T-cell (primary cell): Measurements from ENCODE around the gene NKG7. TPM values are rescaled to one million over a fixed set of nuclear protein-coding genes. Genes with fewer than 3 reads are reported as not detected.
"Not testable (repeated sequence)": the region's sequence is repeated elsewhere in the genome, so short reads cannot be mapped to it uniquely, and the experiment has no call there.

Experiments
- ATAC-seq, 4 experiments: fragments of 200-7000 bp in 3 of 4; fragments of 150-1000 bp in 1 of 4; cut with Tn5 transposase; replicated peaks in 1 of 4; 1 replicate in 3 of 4; 2 replicates in 1 of 4; pipeline ENCODE4 v1.10.0; 2021; ENCODE audit warnings: moderate library complexity in 3 of 4, mild to moderate bottlenecking in 2 of 4, moderate number of reproducible peaks in 1 of 4
- CTCF ChIA-PET, 2 donors: fragments of 300-600 bp; sonication (Branson Sonifier 250); formaldehyde crosslinking; loops; one replicate each; lab custom pipeline; 2022; ENCODE audit warnings: antibody characterized with exemption in 2 of 2; lab: Charles Lee
- POLR2A ChIA-PET, 2 donors: fragments of 300-600 bp; sonication (Branson Sonifier 250); formaldehyde crosslinking; loops; one replicate each; lab custom pipeline; 2022; ENCODE audit warnings: antibody characterized with exemption in 2 of 2; lab: Charles Lee
- DNase-seq, 35 experiments: peaks; one replicate each; pipeline versions ENCODE4 v3.0.0 to v3.0.0-alpha.2; 2013 to 2023
- H3K27ac ChIP-seq: one replicate; pipeline ENCODE4 v1.5.1; 2013; ENCODE audit warnings: low read length
- H3K27me3 ChIP-seq, 2 experiments: replicated peaks in 1 of 2; 1 replicate in 1 of 2; 2 replicates in 1 of 2; pipeline versions ENCODE4 v1.6.1 to v1.7.0; 2013; ENCODE audit warnings: low read length in 1 of 2, mixed read lengths in 1 of 2; ENCODE audit not compliant: control insufficient read depth in 2 of 2, insufficient read depth in 2 of 2; ENCODE audit errors: extremely low read depth in 1 of 2
- H3K36me3 ChIP-seq, 2 donors: 1 replicate in 1 of 2; 2 replicates in 1 of 2; pipeline versions ENCODE4 v1.6.1 to v1.7.0; 2013; ENCODE audit warnings: low read length in 1 of 2; ENCODE audit not compliant: control insufficient read depth in 2 of 2, insufficient read depth in 1 of 2; ENCODE audit errors: extremely low read depth in 1 of 2
- H3K4me1 ChIP-seq, 2 experiments: 1 replicate in 1 of 2; 2 replicates in 1 of 2; pipeline versions ENCODE4 v1.6.1 to v1.7.0; 2013; ENCODE audit warnings: low read length in 2 of 2, mixed read lengths in 1 of 2; ENCODE audit not compliant: insufficient read depth in 2 of 2, control insufficient read depth in 1 of 2; ENCODE audit errors: extremely low read depth in 1 of 2
- H3K4me3 ChIP-seq, 2 donors: 1 replicate in 1 of 2; 2 replicates in 1 of 2; pipeline versions ENCODE4 v1.5.1 to v1.7.0; 2013; ENCODE audit warnings: mild to moderate bottlenecking in 2 of 2, low read length in 1 of 2, moderate library complexity in 1 of 2; ENCODE audit not compliant: control insufficient read depth in 1 of 2; ENCODE audit errors: extremely low read depth in 1 of 2
- H3K9me3 ChIP-seq: 2 replicates; pipeline ENCODE4 v1.7.0; 2013
- H3K27ac Mint-ChIP-seq, 2 donors: one replicate each; pipeline ENCODE4 v1.8.0; 2020 to 2021; ENCODE audit warnings: mild to moderate bottlenecking in 2 of 2, mixed read lengths in 2 of 2
- H3K27me3 Mint-ChIP-seq, 2 donors: one replicate each; pipeline ENCODE4 v1.8.0; 2021 to 2022; ENCODE audit warnings: mixed read lengths in 2 of 2
- H3K36me3 Mint-ChIP-seq: one replicate; pipeline ENCODE4 v1.8.0; 2021; ENCODE audit warnings: mixed read lengths
- H3K4me1 Mint-ChIP-seq, 3 donors: one replicate each; pipeline ENCODE4 v1.8.0; 2020 to 2022; ENCODE audit warnings: mixed read lengths in 3 of 3, mild to moderate bottlenecking in 1 of 3
- H3K4me3 Mint-ChIP-seq, 3 donors: one replicate each; pipeline ENCODE4 v1.8.0; 2020 to 2022; ENCODE audit warnings: mild to moderate bottlenecking in 3 of 3, mixed read lengths in 3 of 3, moderate library complexity in 3 of 3
- H3K9me3 Mint-ChIP-seq, 3 donors: one replicate each; pipeline ENCODE4 v1.8.0; 2020 to 2022; ENCODE audit warnings: mixed read lengths in 3 of 3
- WGBS: methylation state at CpG from one replicate; pipeline ENCODE4 v1.1.5; 2013; ENCODE audit warnings: missing lambda C conversion rate; ENCODE audit not compliant: insufficient coverage; 5-methylcytosine and 5-hydroxymethylcytosine counted together
- total RNA-seq, 35 experiments: library from RNA in 6 of 35; stranded (reverse) in 6 of 35; fragments of 120-200 nt in 1 of 35; gene quantifications; one replicate each; pipeline versions ENCODE4 v1.2.1 to v1.2.4 and lab custom pipeline; 2013 to 2026

NKG7 gene
- total RNA-seq, 5 donors from 2014 or later (not counting 1 experiment from before 2014, with no cell fraction given): 42.9 to 356 (median 105) TPM

- ATAC-seq: no peak
- Histone ChIP-seq H3K36me3 (no peaks in the 10 kb centered on the region), H3K9me3 (peaks cover 2% of the 10 kb centered on the region), H3K27ac (no peak overlapping the region), H3K4me3 (no peak overlapping the region), H3K4me1 (no peaks in the 10 kb centered on the region), H3K27me3 (peaks cover 0 to 3% of the 10 kb centered on the region in 2 experiments)
- H3K27me3 Mint-ChIP-seq: peaks cover 3 to 5% of the 10 kb centered on the region in 2 donors
- WGBS: 86% methylated on average over 6 of the region's 9 CpGs
- ChIA-PET CTCF (no interaction called here), POLR2A (no interaction called here)
- peaks cover 13% of the 10 kb centered on the region for H3K36me3 Mint-ChIP-seq
- no peak overlapping the region for H3K27ac Mint-ChIP-seq
- no peak overlapping the region for H3K4me3 Mint-ChIP-seq
- peaks cover 6 to 20% (median 7%) of the 10 kb centered on the region in 3 donors for H3K9me3 Mint-ChIP-seq
- peaks cover 0 to 2% (median 0%) of the 10 kb centered on the region in 3 donors for H3K4me1 Mint-ChIP-seq
- no peak for DNase-seq
Observed at GRCh38 chr19:51402117-51402516, 29.7 kb upstream of the NKG7 start.

- H3K9me3 ChIP-seq, H3K4me1 Mint-ChIP-seq, ATAC-seq, POLR2A ChIA-PET, H3K27ac ChIP-seq, H3K4me3 ChIP-seq, H3K36me3 ChIP-seq, H3K27me3 ChIP-seq, H3K27me3 Mint-ChIP-seq, H3K27ac Mint-ChIP-seq, H3K4me3 Mint-ChIP-seq, DNase-seq: not testable (repeated sequence)
- Mint-ChIP-seq H3K36me3 (peaks cover 13% of the 10 kb centered on the region), H3K9me3 (peaks cover 6 to 20% (median 7%) of the 10 kb centered on the region in 3 donors)
- WGBS: 85% methylated on average over 4 of the region's 7 CpGs
- CTCF ChIA-PET: interaction anchor here in 1 of 2 donors (0.7 kb wide), 1 partner anchor 19 kb away, joined by 6 read pairs; no protein-coding TSS in a partner anchor
- H3K4me1 ChIP-seq: peaks cover 0 to 10% of the 10 kb centered on the region in 2 experiments
Observed at GRCh38 chr19:51399936-51400335, 27.5 kb upstream of the NKG7 start.

GRCh38 chr19:51399231-51399630, 26.8 kb upstream of the NKG7 start:
- Mint-ChIP-seq H3K36me3 (peaks cover 13% of the 10 kb centered on the region), H3K27me3 (no peaks in the 10 kb centered on the region), H3K4me1 (peaks cover 10 to 16% (median 11%) of the 10 kb centered on the region in 3 donors), H3K27ac (no peak overlapping the region), H3K4me3 (no peak overlapping the region), H3K9me3 (peaks cover 6 to 20% (median 7%) of the 10 kb centered on the region in 3 donors)
- POLR2A ChIA-PET: no interaction called here
- Histone ChIP-seq H3K4me3 (no peak overlapping the region), H3K4me1 (peaks cover 0 to 17% of the 10 kb centered on the region in 2 experiments), H3K27ac (no peak overlapping the region), H3K27me3 (no peaks in the 10 kb centered on the region), H3K9me3 (peaks cover 2% of the 10 kb centered on the region), H3K36me3 (no peaks in the 10 kb centered on the region)
- no peak for DNase-seq
- CTCF ChIA-PET: interaction anchor here (0.6 to 0.7 kb wide), 2 partner anchors 18 to 20 kb away, joined by 5 to 6 read pairs; partner anchors contain the start of gene SIGLEC10 (in 1 of the 2)
- no peak for ATAC-seq
- no CpG with 5 or more reads among the region's 5 CpGs for WGBS

GRCh38 chr19:51398096-51398704, 25.7 kb upstream of the NKG7 start:
- no peak for ATAC-seq
- no peaks in the 10 kb centered on the region for H3K27me3 Mint-ChIP-seq
- H3K27ac Mint-ChIP-seq: no peak overlapping the region
- H3K9me3 Mint-ChIP-seq: peaks cover 6 to 14% (median 7%) of the 10 kb centered on the region in 3 donors
- H3K4me1 ChIP-seq: peaks cover 3 to 25% of the 10 kb centered on the region in 2 experiments
- WGBS: no CpG with 5 or more reads among the region's 7 CpGs
- H3K27ac ChIP-seq: no peak overlapping the region
- POLR2A ChIA-PET: no interaction called here
- CTCF ChIA-PET: interaction anchor here (0.6 to 0.8 kb wide), 4 partner anchors 10 to 82 kb away, joined by 3 to 8 read pairs (median 3); no protein-coding TSS in a partner anchor
- no peaks in the 10 kb centered on the region for H3K27me3 ChIP-seq
- peaks cover 16 to 22% (median 17%) of the 10 kb centered on the region in 3 donors for H3K4me1 Mint-ChIP-seq
- H3K4me3 Mint-ChIP-seq: no peak overlapping the region
- peaks cover 2% of the 10 kb centered on the region for H3K9me3 ChIP-seq
- no peak overlapping the region for H3K4me3 ChIP-seq
- DNase-seq: peak in 1 of 35 experiments; percentile 54
- H3K36me3 Mint-ChIP-seq: peaks cover 8% of the 10 kb centered on the region
- no peaks in the 10 kb centered on the region for H3K36me3 ChIP-seq

GRCh38 chr19:51397453-51397852, 25.0 kb upstream of the NKG7 start:
- H3K27ac Mint-ChIP-seq, ATAC-seq, POLR2A ChIA-PET, H3K36me3 ChIP-seq, H3K4me3 Mint-ChIP-seq, H3K36me3 Mint-ChIP-seq, H3K9me3 Mint-ChIP-seq, DNase-seq, H3K9me3 ChIP-seq, H3K27ac ChIP-seq, H3K27me3 ChIP-seq, H3K4me3 ChIP-seq, H3K27me3 Mint-ChIP-seq: not testable (repeated sequence)
- H3K4me1 ChIP-seq: peaks cover 3 to 25% of the 10 kb centered on the region in 2 experiments
- H3K4me1 Mint-ChIP-seq: peaks cover 16 to 25% (median 20%) of the 10 kb centered on the region in 3 donors
- WGBS: 98% methylated on average over 6 of the region's 9 CpGs
- CTCF ChIA-PET: interaction anchor here (0.6 to 0.8 kb wide), 2 partner anchors 9 to 81 kb away, joined by 3 to 8 read pairs; no protein-coding TSS in a partner anchor

GRCh38 chr19:51396175-51396574, 23.7 kb upstream of the NKG7 start:
- no peak overlapping the region for H3K27ac Mint-ChIP-seq
- H3K9me3 ChIP-seq: no peaks in the 10 kb centered on the region
- CTCF ChIA-PET: interaction anchor here in 1 of 2 donors (0.7 to 1.1 kb wide), 2 partner anchors 8 to 29 kb away, joined by 4 read pairs; no protein-coding TSS in a partner anchor
- DNase-seq (no peak), ATAC-seq (no peak)
- no peaks in the 10 kb centered on the region for H3K36me3 Mint-ChIP-seq
- H3K36me3 ChIP-seq: no peaks in the 10 kb centered on the region
- H3K27ac ChIP-seq: no peak overlapping the region
- no peaks in the 10 kb centered on the region for H3K27me3 Mint-ChIP-seq
- H3K27me3 ChIP-seq: no peaks in the 10 kb centered on the region
- WGBS: 100% methylated on average over 2 of the region's 2 CpGs
- peaks cover 18 to 29% (median 23%) of the 10 kb centered on the region in 3 donors for H3K4me1 Mint-ChIP-seq
- H3K4me1 ChIP-seq: peaks cover 3 to 26% of the 10 kb centered on the region in 2 experiments
- no peak overlapping the region for H3K4me3 ChIP-seq
- POLR2A ChIA-PET: interaction anchor here in 1 of 2 donors (0.5 kb wide), 1 partner anchor 677 kb away, joined by 3 read pairs; no protein-coding TSS in a partner anchor
- no peaks in the 10 kb centered on the region for H3K9me3 Mint-ChIP-seq
- no peak overlapping the region for H3K4me3 Mint-ChIP-seq
